ENCODE data around the gene ADGRG6. TPM values are rescaled to one million over a fixed set of nuclear protein-coding genes. Genes with fewer than 3 reads are reported as not detected.

Gene ADGRG6
- total and polyA plus RNA-seq, 9 of the 15 experiments (the other 6 are each of a cell fraction or from before 2014, with no cell fraction given) = under 0.01 to 0.11 (median 0.05) TPM; not detected in 5

GRCh38 chr6:142416686-142417085 lies 114.9 kb downstream of the ADGRG6 start:
- no peaks in the 10 kb centered on the region for H4K20me1 ChIP-seq (replicated peaks; ENCODE audit: control insufficient read depth, insufficient read depth, low read length)
- H3K9me1 ChIP-seq (ENCODE audit: control insufficient read depth, insufficient read depth, low read length) = no peaks in the 10 kb centered on the region
- H3K27ac ChIP-seq (ENCODE audit: extremely low read depth, low read depth, low read length) = no peak overlapping the region
- FAIRE-seq (no peak), ATAC-seq (no peak), DNase-seq (ENCODE audit: extremely low read depth in 1 of 4, low spot score in 3 of 4) (no peak)
- ChIA-PET POLR2A (no interaction called here), CTCF (ENCODE audit: low intra/inter-chr PET ratio) (no interaction called here)
- no TSS peak for BruUV-seq (replicated peaks)
- H3K36me3 ChIP-seq (ENCODE audit: control insufficient read depth, insufficient read depth, low read length) = no peaks in the 10 kb centered on the region
- H3K27me3 ChIP-seq (ENCODE audit: control insufficient read depth in 2 of 2, insufficient read depth in 2 of 2, low read length in 2 of 2) = no peaks in the 10 kb centered on the region
- no peak for TF ChIP-seq ELF4 (CRISPR knock-in tag; IDR thresholded peaks at IDR 0.05)
- no peak for TF ChIP-seq ZNF445 (CRISPR knock-in tag; IDR thresholded peaks at IDR 0.05; ENCODE audit: low read depth)
- no peak for TF ChIP-seq ZKSCAN8 (CRISPR knock-in tag; IDR thresholded peaks at IDR 0.05)
- no peak for TF ChIP-seq CBX2 (IDR thresholded peaks at IDR 0.05; ENCODE audit: insufficient read depth, low read length, poor library complexity, severe bottlenecking)
- TF ChIP-seq MTA3 (IDR thresholded peaks at IDR 0.05; ENCODE audit: borderline replicate concordance) = no peak
- no peak for TF ChIP-seq PHF21A (IDR thresholded peaks at IDR 0.05; ENCODE audit: borderline replicate concordance, low read depth)
- TF ChIP-seq ZNF584 (CRISPR knock-in tag; IDR thresholded peaks at IDR 0.05; ENCODE audit: low read depth) = no peak
- TF ChIP-seq MYC (IDR thresholded peaks at IDR 0.05; ENCODE audit: low read depth, low read length) = no peak
- TF ChIP-seq MYC (CRISPR knock-in tag; IDR thresholded peaks at IDR 0.05; ENCODE audit: borderline replicate concordance, low read depth) = no peak
- no peaks in the 10 kb centered on the region for H3K79me2 ChIP-seq (ENCODE audit: control insufficient read depth, insufficient read depth, low read length)
- no peak overlapping the region for H3K4me2 ChIP-seq (ENCODE audit: insufficient read depth, low read length)
- H3K9me3 ChIP-seq (replicated peaks; ENCODE audit: control insufficient read depth, insufficient read depth, low read depth, low read length) = no peaks in the 10 kb centered on the region
- in situ Hi-C loops (cut with MboI) = no loop called here
- no peak overlapping the region for H3K4me3 ChIP-seq
- intact Hi-C loops (cut with micrococcal nuclease) = no loop called here
- no peaks in the 10 kb centered on the region for H3K4me1 ChIP-seq (replicated peaks in 1 of 2; ENCODE audit: control insufficient read depth in 2 of 2, insufficient read depth in 2 of 2, low read length in 2 of 2)
- no peak overlapping the region for H3K9ac ChIP-seq (ENCODE audit: insufficient read depth in 1 of 2, low read depth in 2 of 2, low read length in 2 of 2)
- no peak overlapping the region for H2AFZ ChIP-seq (ENCODE audit: low read depth, low read length)
